K562 (cell line): ENCODE results near the gene ABCC9. TPM values are rescaled to one million over a fixed set of nuclear protein-coding genes. Genes with fewer than 3 reads are reported as not detected.

Source experiments
- ATAC-seq: fragments of 200-7000 bp; cut with Tn5 transposase; 3 replicates; pipeline ENCODE4 v1.9.1; 2020; ENCODE audit warnings: moderate library complexity
- BruUV-seq: library from RNA; stranded (reverse); fragments of 400-500 nt; replicated peaks from 2 replicates; lab custom pipeline; 2021; lab: Mats Ljungman, UMichigan
- CTCF ChIA-PET: fragments of 300-600 bp; formaldehyde crosslinking; extraction: SDS; loops from one replicate; lab custom pipeline; 2021; ENCODE audit warnings: low intra/inter-chr PET ratio; lab: Yijun Ruan, JAX
- POLR2A ChIA-PET: fragments of 300-600, 350-650 bp; sonication (Branson Sonifier 250); formaldehyde crosslinking; extraction: SDS; loops from one replicate; lab custom pipeline; 2021; ENCODE audit warnings: antibody characterized with exemption, inconsistent platforms; lab: Yijun Ruan, JAX
- DNase-seq, 4 experiments: peaks; one replicate each; pipeline versions ENCODE4 v3.0.0 to v3.0.0-alpha.2; 2011 to 2018; ENCODE audit warnings: low spot score in 3 of 4, mixed read lengths in 3 of 4; ENCODE audit errors: extremely low read depth in 1 of 4
- FAIRE-seq: peaks from 2 replicates; lab custom pipeline; 2011; peaks lifted over from hg19 to GRCh38; lab: Jason Lieb, UNC
- H2AFZ ChIP-seq: 2 replicates; pipeline ENCODE4 v1.6.0; 2011; ENCODE audit warnings: low read depth, low read length, control low read depth, inconsistent platforms
- H3K27ac ChIP-seq: fragments of 200-600 bp; 3 replicates; pipeline ENCODE4 v1.8.0; 2011; ENCODE audit warnings: low read depth, mild to moderate bottlenecking, control low read depth, inconsistent platforms, low read length, moderate library complexity, mixed read lengths; ENCODE audit errors: extremely low read depth
- H3K27me3 ChIP-seq, 2 experiments: fragments of 300-600 bp in 1 of 2; 2 replicates in 1 of 2; 3 replicates in 1 of 2; pipeline versions ENCODE4 v1.6.0 to v1.8.0; 2011; ENCODE audit warnings: inconsistent platforms in 2 of 2, low read length in 2 of 2, mild to moderate bottlenecking in 1 of 2, mixed read lengths in 1 of 2, moderate library complexity in 1 of 2; ENCODE audit not compliant: control insufficient read depth in 2 of 2, insufficient read depth in 2 of 2
- H3K36me3 ChIP-seq: fragments of 300-600 bp; 3 replicates; pipeline ENCODE4 v1.8.0; 2011; ENCODE audit warnings: mild to moderate bottlenecking, low read length, inconsistent platforms; ENCODE audit not compliant: control insufficient read depth, insufficient read depth
- H3K4me1 ChIP-seq, 2 experiments: fragments of 200-600 bp in 1 of 2; replicated peaks in 1 of 2; 2 replicates in 1 of 2; 3 replicates in 1 of 2; pipeline versions ENCODE4 v1.5.1 to v1.8.0; 2011; ENCODE audit warnings: inconsistent platforms in 2 of 2, low read length in 2 of 2, mild to moderate bottlenecking in 1 of 2, mixed read lengths in 1 of 2, moderate library complexity in 1 of 2; ENCODE audit not compliant: control insufficient read depth in 2 of 2, insufficient read depth in 2 of 2
- H3K4me2 ChIP-seq: 2 replicates; pipeline ENCODE4 v1.6.1; 2011; ENCODE audit warnings: low read length, control low read depth, inconsistent platforms, mixed read lengths; ENCODE audit not compliant: insufficient read depth
- H3K4me3 ChIP-seq: fragments of 200-600 bp; sonication (generic), shearing (Covaris generic); 2 replicates; pipeline ENCODE4 v1.5.1; 2016; ENCODE audit warnings: control low read depth, inconsistent platforms
- H3K79me2 ChIP-seq: fragments of 200-600 bp; 3 replicates; pipeline ENCODE4 v1.8.0; 2011; ENCODE audit warnings: low read length, inconsistent platforms; ENCODE audit not compliant: control insufficient read depth, insufficient read depth
- H3K9ac ChIP-seq, 2 experiments: 2 replicates each; pipeline versions ENCODE4 v1.6.0 to v1.6.1; 2011; ENCODE audit warnings: low read depth in 2 of 2, low read length in 2 of 2, control low read depth in 1 of 2, inconsistent platforms in 1 of 2, mild to moderate bottlenecking in 1 of 2, mixed read lengths in 1 of 2; ENCODE audit not compliant: insufficient read depth in 1 of 2
- H3K9me1 ChIP-seq: one replicate; pipeline ENCODE4 v1.6.0; 2011; ENCODE audit warnings: inconsistent platforms, mild to moderate bottlenecking, low read length, moderate library complexity; ENCODE audit not compliant: control insufficient read depth, insufficient read depth
- H3K9me3 ChIP-seq: replicated peaks from 2 replicates; pipeline ENCODE4 v1.5.1; 2011; ENCODE audit warnings: low read depth, low read length, inconsistent platforms; ENCODE audit not compliant: control insufficient read depth, insufficient read depth
- H4K20me1 ChIP-seq: replicated peaks from 2 replicates; pipeline ENCODE4 v1.6.1; 2011; ENCODE audit warnings: low read length, inconsistent platforms, mixed read lengths; ENCODE audit not compliant: control insufficient read depth, insufficient read depth
- BACH1 ChIP-seq: fragments of 200-800 bp; sonication (Bioruptor generic); IDR thresholded peaks from 2 replicates; pipeline ENCODE4 v1.6.1; 2016; ENCODE audit warnings: missing genetic modification characterization, missing compliant biosample characterization
- CAMTA2 ChIP-seq: fragments of 250-450 bp; sonication (Bioruptor Pico); conservative IDR thresholded peaks from 2 replicates; pipeline ENCODE4 v1.5.1; 2022
- FOXM1 ChIP-seq, 2 experiments: fragments of 450-650 bp in 1 of 2; sonication (generic) in 1 of 2; formaldehyde crosslinking in 1 of 2; IDR thresholded peaks; 2 replicates each; pipeline versions ENCODE4 v1.6.1 to v1.9.0; 2017 to 2022; ENCODE audit warnings: low read depth in 2 of 2, mild to moderate bottlenecking in 2 of 2, missing genetic modification reagents in 1 of 2, moderate library complexity in 1 of 2
- HBP1 ChIP-seq: fragments of 450-650 bp; formaldehyde crosslinking; IDR thresholded peaks from 2 replicates; pipeline ENCODE4 v1.4.0; 2022; ENCODE audit warnings: missing genetic modification characterization
- KDM5B ChIP-seq: fragments of 200-600 bp; sonication (generic); IDR thresholded peaks from 2 replicates; pipeline ENCODE4 v1.6.1; 2012; ENCODE audit warnings: low read depth, mild to moderate bottlenecking, moderate library complexity, low read length, control low read depth, inconsistent platforms; ENCODE audit not compliant: insufficient replicate concordance
- NFRKB ChIP-seq: fragments of 450-650 bp; IDR thresholded peaks from 2 replicates; pipeline ENCODE4 v1.6.1; 2016; ENCODE audit warnings: low read depth
- ZNF324 ChIP-seq: fragments of 250-450 bp; sonication (Bioruptor Pico); IDR thresholded peaks from 2 replicates; pipeline ENCODE4 v1.4.0; 2020; ENCODE audit warnings: mild to moderate bottlenecking
- ZNF561 ChIP-seq: fragments of 450-650 bp; formaldehyde crosslinking; conservative IDR thresholded peaks from 2 replicates; pipeline ENCODE4 v1.4.0; 2020; ENCODE audit warnings: mild to moderate bottlenecking, moderate library complexity
- whole genome bisulfite sequencing: fragments of 100-300 bp; shearing (Covaris generic); methylation state at CpG from one replicate; pipeline ENCODE4 v1.1.6; 2016; ENCODE audit warnings: low coverage, mixed read lengths; ENCODE audit not compliant: insufficient coverage; ENCODE audit errors: missing lambda C conversion rate; 5-methylcytosine and 5-hydroxymethylcytosine counted together
- in situ Hi-C: fragments of 300-500 bp; cut with MboI; formaldehyde crosslinking; loops from 4 replicates; pipeline ENCODE4 v1.15.0; 2018; ENCODE audit warnings: inconsistent platforms, mixed read lengths
- intact Hi-C: fragments of 100-400 bp; cut with micrococcal nuclease; formaldehyde crosslinking; loops from 2 replicates; pipeline ENCODE4 v1.14.2; 2022
- polyA plus RNA-seq, 8 experiments: library from polyadenylated mRNA; depleted of rRNA in 4 of 8; stranded (reverse) in 5 of 8; unstranded in 3 of 8; fragments of >200 nt; fragmentation: Nextera tagmentation in 2 of 8; fragmentation: Illumina TruSeq in 1 of 8; extraction: Ambion mirVana in 2 of 8; extraction: Trizol in 1 of 8; gene quantifications; 2 replicates each; pipeline versions ENCODE4 v1.2.1 to v1.2.3, GENCODE V29; 2011 to 2014; ENCODE audit warnings: inconsistent platforms in 1 of 8, missing spikeins in 1 of 8
- total RNA-seq, 7 experiments: library from RNA; depleted of rRNA in 6 of 7; stranded (reverse); fragments of >200 nt in 6 of 7; fragmentation: Illumina TruSeq in 2 of 7; extraction: Trizol in 2 of 7; gene quantifications; 2 replicates each; pipeline versions ENCODE4 v1.2.1 to v1.2.3, GENCODE V29; 2011 to 2021; ENCODE audit warnings: low replicate concordance in 1 of 7
- TF ChIP-seq, protein P1 (sequence below): fragments of 450-650 bp; IDR thresholded peaks from 2 replicates; pipeline ENCODE4 v1.6.1; 2018; ENCODE audit not compliant: partially characterized antibody

ABCC9 gene
- total and polyA plus RNA-seq, 9 of the 15 experiments (the other 6 are each of a cell fraction or from before 2014, with no cell fraction given): 0.05 to 0.40 (median 0.18) TPM

DNA sequence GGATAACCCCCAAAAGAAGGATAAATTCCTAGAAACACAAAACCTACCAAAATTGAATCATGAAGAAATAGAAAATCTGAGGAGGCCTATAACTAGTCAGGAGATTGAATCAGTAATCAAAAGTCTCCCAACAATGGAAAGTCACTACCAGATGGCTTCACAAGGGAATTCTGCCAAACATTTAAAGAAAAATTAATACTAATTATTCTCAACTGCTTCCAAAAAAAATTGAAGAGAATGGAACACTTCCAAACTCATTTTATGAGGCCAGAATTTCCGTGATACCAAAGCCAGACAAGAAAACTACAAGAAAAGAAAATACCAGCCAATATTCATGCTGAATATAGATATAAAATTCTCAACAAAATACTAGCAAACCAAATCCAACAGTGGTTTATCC lies 7.8 kb upstream of the ABCC9 start:
- no peaks in the 10 kb centered on the region for H4K20me1 ChIP-seq
- H3K27me3 ChIP-seq: no peaks in the 10 kb centered on the region
- WGBS: 9% methylated on average over 1 of the region's 1 CpG
- in situ Hi-C loops (no loop called here), intact Hi-C loops (no loop called here)
- no peak for FAIRE-seq
- H3K9me3 ChIP-seq: no peaks in the 10 kb centered on the region
- no peak overlapping the region for H3K9ac ChIP-seq
- no TSS peak for BruUV-seq
- POLR2A ChIA-PET: no interaction called here
- no peak overlapping the region for H3K27ac ChIP-seq
- H3K4me1 ChIP-seq: no peaks in the 10 kb centered on the region
- H3K36me3 ChIP-seq: no peaks in the 10 kb centered on the region
- H3K4me2 ChIP-seq: no peak overlapping the region
- no peaks in the 10 kb centered on the region for H3K9me1 ChIP-seq
- ATAC-seq: no peak
- no peaks in the 10 kb centered on the region for H3K79me2 ChIP-seq
- CTCF ChIA-PET: no interaction called here
- H3K4me3 ChIP-seq: no peak overlapping the region
- H2AFZ ChIP-seq: no peak overlapping the region
- no peak for DNase-seq
- TF ChIP-seq ZNF324 (no peak), FOXM1 (IDR thresholded peaks at IDR 0.05; ENCODE audit: low read depth) (no peak), FOXM1 (CRISPR knock-in tag; IDR thresholded peaks at IDR 0.05; ENCODE audit: low read depth) (no peak), NFRKB (no peak), BACH1 (tag) (no peak), CAMTA2 (CRISPR knock-in tag) (no peak), ZNF561 (CRISPR knock-in tag) (no peak), KDM5B (no peak), HBP1 (no peak)
- TF ChIP-seq, protein P1, sequence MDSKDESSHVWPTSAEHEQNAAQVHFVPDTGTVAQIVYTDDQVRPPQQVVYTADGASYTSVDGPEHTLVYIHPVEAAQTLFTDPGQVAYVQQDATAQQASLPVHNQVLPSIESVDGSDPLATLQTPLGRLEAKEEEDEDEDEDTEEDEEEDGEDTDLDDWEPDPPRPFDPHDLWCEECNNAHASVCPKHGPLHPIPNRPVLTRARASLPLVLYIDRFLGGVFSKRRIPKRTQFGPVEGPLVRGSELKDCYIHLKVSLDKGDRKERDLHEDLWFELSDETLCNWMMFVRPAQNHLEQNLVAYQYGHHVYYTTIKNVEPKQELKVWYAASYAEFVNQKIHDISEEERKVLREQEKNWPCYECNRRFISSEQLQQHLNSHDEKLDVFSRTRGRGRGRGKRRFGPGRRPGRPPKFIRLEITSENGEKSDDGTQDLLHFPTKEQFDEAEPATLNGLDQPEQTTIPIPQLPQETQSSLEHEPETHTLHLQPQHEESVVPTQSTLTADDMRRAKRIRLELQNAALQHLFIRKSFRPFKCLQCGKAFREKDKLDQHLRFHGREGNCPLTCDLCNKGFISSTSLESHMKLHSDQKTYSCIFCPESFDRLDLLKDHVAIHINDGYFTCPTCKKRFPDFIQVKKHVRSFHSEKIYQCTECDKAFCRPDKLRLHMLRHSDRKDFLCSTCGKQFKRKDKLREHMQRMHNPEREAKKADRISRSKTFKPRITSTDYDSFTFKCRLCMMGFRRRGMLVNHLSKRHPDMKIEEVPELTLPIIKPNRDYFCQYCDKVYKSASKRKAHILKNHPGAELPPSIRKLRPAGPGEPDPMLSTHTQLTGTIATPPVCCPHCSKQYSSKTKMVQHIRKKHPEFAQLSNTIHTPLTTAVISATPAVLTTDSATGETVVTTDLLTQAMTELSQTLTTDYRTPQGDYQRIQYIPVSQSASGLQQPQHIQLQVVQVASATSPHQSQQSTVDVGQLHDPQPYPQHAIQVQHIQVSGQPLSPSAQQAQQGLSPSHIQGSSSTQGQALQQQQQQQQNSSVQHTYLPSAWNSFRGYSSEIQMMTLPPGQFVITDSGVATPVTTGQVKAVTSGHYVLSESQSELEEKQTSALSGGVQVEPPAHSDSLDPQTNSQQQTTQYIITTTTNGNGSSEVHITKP: no peak
